Superior temporal gyrus (tissue), 1 donor: Measurements from ENCODE around the gene OR10S1.
"Not testable (repeated sequence)": the region's sequence is repeated elsewhere in the genome, so short reads cannot be mapped to it uniquely, and the experiment has no call there.

Source experiments
- DNase-seq: peaks from one replicate; pipeline ENCODE4 v3.0.0-alpha.2; 2016; ENCODE audit errors: extremely low spot score

The OR10S1 gene

GRCh38 chr11:123977731-123978347 is at the start of gene OR10S1:
Gene OR10S1, minus strand, starts transcription at chr11:123977781. Its CDS starts 117 bp downstream, at chr11:123977664.
- no peak for DNase-seq

- no peak for DNase-seq
These were observed 48.9 kb upstream of the OR10S1 start, which contains the start of gene OR10G8 for GRCh38 chr11:124026498-124026897. Gene OR10G8, plus strand, starts transcription at chr11:124026798. Its CDS starts 2,825 bp downstream, at chr11:124029623.

- not testable (repeated sequence) for DNase-seq
These were observed 38.3 kb upstream of the OR10S1 start for GRCh38 chr11:124015837-124016236.

GRCh38 chr11:124012697-124013096 is 35.1 kb upstream of the OR10S1 start, which contains the start of gene OR10G4:
Gene OR10G4, plus strand, starts transcription at chr11:124012997. Its CDS starts 2,578 bp downstream, at chr11:124015575.
- no peak for DNase-seq

- DNase-seq, result no peak
These were observed 17.5 kb upstream of the OR10S1 start, which contains the start of gene OR10G6 for GRCh38 chr11:123995119-123995518. Gene OR10G6, minus strand, starts transcription at chr11:123995161. Its CDS starts 0 bp downstream, at chr11:123995161.

GRCh38 chr11:123979311-123979710 is 1.7 kb upstream of the OR10S1 start:
- DNase-seq, result no peak

GRCh38 chr11:123976770-123977560 is 616 bp downstream of the OR10S1 start:
- no peak for DNase-seq

GRCh38 chr11:123973816-123974215 is 3.8 kb downstream of the OR10S1 start:
- no peak for DNase-seq

- no peak for DNase-seq
These were observed 20.8 kb downstream of the OR10S1 start for GRCh38 chr11:123956752-123957151.

GRCh38 chr11:123945132-123945531 is 32.4 kb downstream of the OR10S1 start:
- DNase-seq, result no peak

- DNase-seq, result no peak
These were observed 33.8 kb downstream of the OR10S1 start, which contains the start of gene OR6T1 for GRCh38 chr11:123943738-123944137. Gene OR6T1, minus strand, starts transcription at chr11:123943838. Its CDS starts 0 bp downstream, at chr11:123943838.

- DNase-seq, result no peak
These were observed 35.2 kb downstream of the OR10S1 start for GRCh38 chr11:123942413-123942812.

- no peak for DNase-seq
These were observed 38.3 kb downstream of the OR10S1 start, which contains the start of gene OR4D5 for GRCh38 chr11:123939317-123939716. Gene OR4D5, plus strand, starts transcription at chr11:123939617. Its CDS starts 0 bp downstream, at chr11:123939617.
